ENCODE data around the gene ALDH7A1.

Gene ALDH7A1

GRCh38 chr5:126488443-126489065 is 106.5 kb downstream of the ALDH7A1 start:
- TF ChIP-seq CTCF (IDR thresholded peaks at IDR 0.05; ENCODE audit: control extremely low read depth, extremely low read depth, low read depth, missing control alignments): no peak
- DNase-seq (ENCODE audit: extremely low spot score): no peak
- ChIA-PET CTCF (interaction anchor here (0.9 to 7.3 kb wide), 4 partner anchors 11 to 150 kb away, joined by 3 to 79 read pairs (median 6); no protein-coding TSS in a partner anchor), POLR2A (no interaction called here)

- ChIA-PET POLR2A (no interaction called here), CTCF (interaction anchor here (1.5 to 7.3 kb wide), 3 partner anchors 12 to 149 kb away, joined by 6 to 79 read pairs (median 6); no protein-coding TSS in a partner anchor)
- no peak for DNase-seq (ENCODE audit: extremely low spot score)
- TF ChIP-seq CTCF (IDR thresholded peaks at IDR 0.05; ENCODE audit: control extremely low read depth, extremely low read depth, low read depth, missing control alignments): no peak
These were observed 107.4 kb downstream of the ALDH7A1 start for GRCh38 chr5:126487596-126487995.

DNA sequence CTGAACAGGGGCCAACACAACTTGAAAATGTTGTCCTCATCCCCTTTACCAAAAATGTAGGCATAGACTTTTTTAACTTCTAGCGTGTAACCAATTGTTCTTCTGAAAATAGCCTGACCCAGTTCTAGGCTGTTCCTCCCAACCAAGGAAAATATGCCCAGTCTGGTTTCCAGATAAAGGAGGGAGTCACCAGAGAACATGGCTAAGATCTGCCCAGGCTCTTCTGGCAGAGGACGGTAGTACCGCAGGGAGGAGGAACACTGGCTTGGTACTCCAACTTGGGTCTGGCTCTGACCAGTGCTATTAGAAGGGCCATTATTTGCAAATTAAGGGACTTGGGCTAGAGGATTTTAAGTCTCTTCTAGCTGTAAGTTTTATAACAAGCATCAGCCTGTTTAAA is 108.7 kb downstream of the ALDH7A1 start:
- ChIA-PET POLR2A (no interaction called here), CTCF (interaction anchor here (7.3 kb wide), 1 partner anchor 13 kb away, joined by 79 read pairs; no protein-coding TSS in a partner anchor)
- no peak for DNase-seq (ENCODE audit: extremely low spot score)
- TF ChIP-seq CTCF (IDR thresholded peaks at IDR 0.05; ENCODE audit: control extremely low read depth, extremely low read depth, low read depth, missing control alignments): no peak

GRCh38 chr5:126484253-126484652 is 110.8 kb downstream of the ALDH7A1 start:
- CTCF ChIA-PET: interaction anchor here (1.3 to 2.3 kb wide), 2 partner anchors 16 to 47 kb away, joined by 3 to 14 read pairs; no protein-coding TSS in a partner anchor

DNA sequence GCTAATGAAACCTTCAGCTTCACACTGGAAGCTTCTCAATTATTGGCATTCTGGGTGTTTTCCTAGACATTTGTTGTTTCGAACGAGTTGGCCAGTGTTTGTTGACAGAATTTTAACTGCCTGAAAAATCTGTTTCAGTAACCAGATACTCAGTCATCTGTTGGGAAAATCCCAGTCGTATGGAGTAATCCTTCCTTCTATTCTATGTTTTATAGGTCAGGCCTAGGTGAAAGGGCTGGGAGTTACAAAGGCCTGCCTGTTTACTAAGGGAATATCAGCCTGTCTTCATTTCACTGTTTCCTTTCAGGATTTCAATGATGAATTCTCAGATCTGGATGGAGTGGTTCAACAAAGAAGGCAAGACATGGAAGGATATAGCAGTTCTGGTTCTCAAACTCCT is 111.9 kb downstream of the ALDH7A1 start:
- ChIA-PET CTCF (interaction anchor here (1.2 to 2.3 kb wide), 2 partner anchors 17 to 124 kb away, joined by 3 to 14 read pairs; no protein-coding TSS in a partner anchor), POLR2A (no interaction called here)
- DNase-seq (ENCODE audit: extremely low spot score): no peak
- TF ChIP-seq CTCF (IDR thresholded peaks at IDR 0.05; ENCODE audit: control extremely low read depth, extremely low read depth, low read depth, missing control alignments): no peak

More at GRCh38 chr5:126484253-126484652, 110.8 kb downstream of the ALDH7A1 start:
- DNase-seq (ENCODE audit: extremely low spot score): no peak
- POLR2A ChIA-PET: no interaction called here
- TF ChIP-seq CTCF (IDR thresholded peaks at IDR 0.05; ENCODE audit: control extremely low read depth, extremely low read depth, low read depth, missing control alignments): no peak

GRCh38 chr5:126482591-126482990 is 112.4 kb downstream of the ALDH7A1 start:
- POLR2A ChIA-PET: no interaction called here
- CTCF ChIA-PET: interaction anchor here (1.2 to 2.3 kb wide), 3 partner anchors 18 to 143 kb away, joined by 3 to 14 read pairs (median 3); no protein-coding TSS in a partner anchor
- DNase-seq (ENCODE audit: extremely low spot score): no peak
- no peak for TF ChIP-seq CTCF (IDR thresholded peaks at IDR 0.05; ENCODE audit: control extremely low read depth, extremely low read depth, low read depth, missing control alignments)

Measured in GM10248 (cell line).